ENCODE results near the gene KCTD3.

DNA sequence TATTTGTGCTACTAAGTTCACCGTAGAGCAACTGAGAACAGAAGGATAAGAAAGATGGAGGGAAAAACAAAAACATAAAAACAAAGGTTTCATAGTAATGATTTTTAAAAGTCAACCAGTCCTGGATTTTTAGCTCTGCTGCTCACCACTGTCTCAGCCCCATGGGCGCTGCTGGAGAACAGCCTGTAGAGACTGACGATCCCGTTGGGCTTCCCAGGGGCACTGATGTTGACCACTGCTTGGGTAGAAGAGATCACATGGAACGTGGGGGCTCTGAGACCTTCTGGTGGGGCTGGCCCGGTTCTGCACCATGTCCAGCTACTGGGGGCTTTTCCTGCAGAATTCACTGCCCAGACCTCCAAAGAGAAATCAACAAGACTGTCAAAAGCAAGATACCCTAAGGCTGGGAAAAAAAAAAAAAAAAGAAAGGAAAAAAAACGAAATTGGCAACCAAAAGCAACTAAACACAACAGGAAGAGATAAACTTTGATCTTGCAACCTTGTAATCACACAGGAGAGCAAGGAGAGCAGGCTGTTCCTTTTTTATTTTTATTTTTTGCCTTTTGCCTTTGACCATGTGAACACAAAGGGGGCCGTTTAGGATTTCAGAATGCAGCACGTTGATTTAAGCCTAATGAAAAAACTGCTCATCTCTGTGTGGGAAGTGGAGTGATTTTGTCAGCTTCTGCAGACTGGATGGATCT is 83.5 kb downstream of the KCTD3 start:
- TF ChIP-seq, protein P1, sequence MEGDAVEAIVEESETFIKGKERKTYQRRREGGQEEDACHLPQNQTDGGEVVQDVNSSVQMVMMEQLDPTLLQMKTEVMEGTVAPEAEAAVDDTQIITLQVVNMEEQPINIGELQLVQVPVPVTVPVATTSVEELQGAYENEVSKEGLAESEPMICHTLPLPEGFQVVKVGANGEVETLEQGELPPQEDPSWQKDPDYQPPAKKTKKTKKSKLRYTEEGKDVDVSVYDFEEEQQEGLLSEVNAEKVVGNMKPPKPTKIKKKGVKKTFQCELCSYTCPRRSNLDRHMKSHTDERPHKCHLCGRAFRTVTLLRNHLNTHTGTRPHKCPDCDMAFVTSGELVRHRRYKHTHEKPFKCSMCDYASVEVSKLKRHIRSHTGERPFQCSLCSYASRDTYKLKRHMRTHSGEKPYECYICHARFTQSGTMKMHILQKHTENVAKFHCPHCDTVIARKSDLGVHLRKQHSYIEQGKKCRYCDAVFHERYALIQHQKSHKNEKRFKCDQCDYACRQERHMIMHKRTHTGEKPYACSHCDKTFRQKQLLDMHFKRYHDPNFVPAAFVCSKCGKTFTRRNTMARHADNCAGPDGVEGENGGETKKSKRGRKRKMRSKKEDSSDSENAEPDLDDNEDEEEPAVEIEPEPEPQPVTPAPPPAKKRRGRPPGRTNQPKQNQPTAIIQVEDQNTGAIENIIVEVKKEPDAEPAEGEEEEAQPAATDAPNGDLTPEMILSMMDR (conservative IDR thresholded peaks at IDR 0.05; ENCODE audit: low read length) = no peak
- TF ChIP-seq EZH2phosphoT487 (IDR thresholded peaks at IDR 0.05; ENCODE audit: borderline replicate concordance) = no peak

All from Loucy (cell line).